Lower leg skin (tissue), 3 donors: ENCODE results near the gene SLC27A4.

Experiments used
- CTCF ChIP-seq, 3 donors: fragments of 450-650 bp; IDR thresholded peaks; one replicate each; pipeline ENCODE4 v1.5.1; 2016; ENCODE audit warnings: antibody characterized with exemption in 3 of 3, mild to moderate bottlenecking in 3 of 3, moderate library complexity in 2 of 3
- POLR2A ChIP-seq, 2 donors: fragments of 450-650 bp; IDR thresholded peaks; one replicate each; pipeline ENCODE4 v1.6.1; 2016 to 2017; ENCODE audit warnings: antibody characterized with exemption in 2 of 2, mild to moderate bottlenecking in 1 of 2, moderate library complexity in 1 of 2

DNA sequence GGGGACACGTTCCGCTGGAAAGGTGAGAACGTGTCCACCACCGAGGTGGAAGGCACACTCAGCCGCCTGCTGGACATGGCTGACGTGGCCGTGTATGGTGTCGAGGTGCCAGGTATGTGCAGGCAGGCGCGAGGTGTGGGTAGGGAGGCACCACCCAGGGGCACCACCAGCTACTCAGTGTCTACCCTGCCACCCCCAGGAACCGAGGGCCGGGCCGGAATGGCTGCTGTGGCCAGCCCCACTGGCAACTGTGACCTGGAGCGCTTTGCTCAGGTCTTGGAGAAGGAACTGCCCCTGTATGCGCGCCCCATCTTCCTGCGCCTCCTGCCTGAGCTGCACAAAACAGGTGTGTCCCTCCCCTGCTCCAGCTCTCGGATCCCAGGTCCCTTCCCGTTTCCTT lies 15.1 kb downstream of the SLC27A4 start:
- TF ChIP-seq POLR2A (IDR thresholded peaks at IDR 0.05) (no peak), CTCF (IDR thresholded peaks at IDR 0.05) (no peak)
